ENCODE results near the gene DDX17. TPM values are rescaled to one million over a fixed set of nuclear protein-coding genes. Genes with fewer than 3 reads are reported as not detected.

DDX17 gene
- total RNA-seq, 2 donors from 2014 or later = 507 to 621 TPM

DNA sequence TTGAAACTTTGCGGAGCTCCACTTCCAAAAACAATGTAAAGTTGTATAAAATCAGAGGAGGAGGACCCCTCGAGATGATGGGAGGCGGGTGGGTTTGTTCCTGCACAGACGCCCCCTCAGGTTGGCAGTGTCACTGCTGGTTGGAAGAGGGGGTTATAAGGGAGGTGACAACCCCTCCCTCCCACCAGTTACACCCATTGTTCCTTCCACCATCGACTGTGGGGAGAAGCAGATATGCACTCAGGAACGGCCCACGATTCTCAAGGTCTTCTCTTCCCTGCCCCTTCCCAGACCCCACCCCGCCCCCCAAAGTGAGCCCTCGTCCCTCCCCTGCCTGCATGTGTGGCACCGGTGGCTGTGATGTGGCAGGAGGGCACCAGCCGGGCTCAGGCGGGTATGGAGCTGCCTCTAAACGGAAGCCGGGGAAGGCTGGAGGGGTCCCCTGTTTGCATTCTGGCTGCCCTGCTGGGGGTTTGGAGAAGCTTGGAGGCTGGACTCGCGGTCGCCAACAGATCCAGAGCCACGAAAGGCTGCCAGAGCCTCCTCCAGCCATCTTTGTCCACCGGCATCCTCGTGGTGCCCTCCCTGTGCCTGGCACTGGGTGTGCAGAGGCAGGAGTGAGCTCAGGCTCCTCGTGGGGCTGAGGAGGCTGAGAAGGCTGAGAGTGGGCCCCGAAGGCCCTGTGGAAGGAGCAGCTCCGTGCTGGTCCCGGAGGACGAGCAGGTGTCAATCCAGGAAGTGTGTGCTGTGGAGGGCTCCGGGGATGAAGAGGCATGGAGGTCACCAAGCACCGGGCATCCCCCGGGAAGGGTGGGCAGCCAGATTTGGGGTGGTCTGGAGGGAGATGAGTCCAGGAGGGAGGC is 37.4 kb downstream of the DDX17 start:
- H3K27ac Mint-ChIP-seq = no peak overlapping the region
- peaks cover under 1% of the 10 kb centered on the region for H3K4me1 Mint-ChIP-seq
- H3K27ac ChIP-seq (ENCODE audit: low read depth, low read length) = no peak overlapping the region
- no peaks in the 10 kb centered on the region for H3K27me3 ChIP-seq (ENCODE audit: control insufficient read depth, insufficient read depth, low read length, poor library complexity, severe bottlenecking)
- 73 to 78% methylated on average over 13 to 28 of the region's 28 CpGs for WGBS, 2 experiments (ENCODE audit: insufficient coverage in 1 of 2, insufficient read length in 1 of 2)
- H3K4me3 ChIP-seq (ENCODE audit: low read length) = peak overlapping the region; percentile 82
- no peaks in the 10 kb centered on the region for H3K36me3 Mint-ChIP-seq (ENCODE audit: low read depth)
- H3K9me3 ChIP-seq (ENCODE audit: control insufficient read depth, low read length) = no peaks in the 10 kb centered on the region
- TF ChIP-seq, protein P1, sequence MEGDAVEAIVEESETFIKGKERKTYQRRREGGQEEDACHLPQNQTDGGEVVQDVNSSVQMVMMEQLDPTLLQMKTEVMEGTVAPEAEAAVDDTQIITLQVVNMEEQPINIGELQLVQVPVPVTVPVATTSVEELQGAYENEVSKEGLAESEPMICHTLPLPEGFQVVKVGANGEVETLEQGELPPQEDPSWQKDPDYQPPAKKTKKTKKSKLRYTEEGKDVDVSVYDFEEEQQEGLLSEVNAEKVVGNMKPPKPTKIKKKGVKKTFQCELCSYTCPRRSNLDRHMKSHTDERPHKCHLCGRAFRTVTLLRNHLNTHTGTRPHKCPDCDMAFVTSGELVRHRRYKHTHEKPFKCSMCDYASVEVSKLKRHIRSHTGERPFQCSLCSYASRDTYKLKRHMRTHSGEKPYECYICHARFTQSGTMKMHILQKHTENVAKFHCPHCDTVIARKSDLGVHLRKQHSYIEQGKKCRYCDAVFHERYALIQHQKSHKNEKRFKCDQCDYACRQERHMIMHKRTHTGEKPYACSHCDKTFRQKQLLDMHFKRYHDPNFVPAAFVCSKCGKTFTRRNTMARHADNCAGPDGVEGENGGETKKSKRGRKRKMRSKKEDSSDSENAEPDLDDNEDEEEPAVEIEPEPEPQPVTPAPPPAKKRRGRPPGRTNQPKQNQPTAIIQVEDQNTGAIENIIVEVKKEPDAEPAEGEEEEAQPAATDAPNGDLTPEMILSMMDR (conservative IDR thresholded peaks at IDR 0.05) = peak; percentile 72
- H3K9ac ChIP-seq (ENCODE audit: extremely low read depth, low read length, poor library complexity, severe bottlenecking) = peak overlapping the region; percentile 83
- H3K27me3 Mint-ChIP-seq (ENCODE audit: insufficient read depth) = peaks cover 38% of the 10 kb centered on the region
- DNase-seq = no peak
- H3K4me3 Mint-ChIP-seq = peak overlapping the region; percentile 68
- no peaks in the 10 kb centered on the region for H3K4me1 ChIP-seq (ENCODE audit: control insufficient read depth, insufficient read depth, low read length)
- H3K36me3 ChIP-seq (ENCODE audit: control insufficient read depth, insufficient read depth, low read length) = no peaks in the 10 kb centered on the region
- no peaks in the 10 kb centered on the region for H3K9me3 Mint-ChIP-seq

DNA sequence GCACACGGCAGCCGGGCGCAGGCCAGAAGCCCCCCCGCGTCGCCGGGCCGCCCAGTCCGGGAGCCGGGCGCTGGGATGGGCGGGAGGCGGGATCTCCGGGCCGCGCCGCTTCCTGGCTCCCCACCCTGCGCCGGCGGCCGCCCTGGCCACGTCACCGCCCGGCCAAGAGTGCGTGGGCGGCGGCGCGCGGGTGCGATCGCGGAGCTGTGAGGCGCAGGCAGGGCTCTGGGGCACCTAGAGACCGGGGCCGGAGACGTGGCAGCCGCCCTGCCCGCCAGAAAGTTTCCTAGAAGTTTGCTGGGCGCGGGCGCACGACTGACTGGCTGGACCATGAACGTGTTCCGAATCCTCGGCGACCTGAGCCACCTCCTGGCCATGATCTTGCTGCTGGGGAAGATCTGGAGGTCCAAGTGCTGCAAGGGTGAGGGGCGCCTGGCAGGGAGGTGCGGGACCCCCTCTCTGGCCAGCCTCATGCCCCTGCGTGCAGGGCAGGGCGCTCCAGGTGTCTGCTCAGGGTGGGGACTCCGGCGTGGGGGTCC is 38.1 kb downstream of the DDX17 start, which contains the start of gene KDELR3:
Gene KDELR3, plus strand, starts transcription at position 193 of the 539 bp plus-strand sequence. Its CDS starts 138 bp downstream, at position 331.
- Mint-ChIP-seq H3K27me3 (ENCODE audit: insufficient read depth) (peaks cover 45% of the 10 kb centered on the region), H3K4me1 (peaks cover 7% of the 10 kb centered on the region), H3K4me3 (peak within 1 kb of the TSS; percentile 68), H3K27ac (no peak within 1 kb of the TSS), H3K9me3 (no peaks in the 10 kb centered on the region), H3K36me3 (ENCODE audit: low read depth) (no peaks in the 10 kb centered on the region)
- Histone ChIP-seq H3K9me3 (ENCODE audit: control insufficient read depth, low read length) (no peaks in the 10 kb centered on the region), H3K36me3 (ENCODE audit: control insufficient read depth, insufficient read depth, low read length) (no peaks in the 10 kb centered on the region), H3K27me3 (ENCODE audit: control insufficient read depth, insufficient read depth, low read length, poor library complexity, severe bottlenecking) (no peaks in the 10 kb centered on the region), H3K27ac (ENCODE audit: low read depth, low read length) (no peak within 1 kb of the TSS), H3K4me1 (ENCODE audit: control insufficient read depth, insufficient read depth, low read length) (no peaks in the 10 kb centered on the region), H3K9ac (ENCODE audit: extremely low read depth, low read length, poor library complexity, severe bottlenecking) (peak within 1 kb of the TSS; percentile 83), H3K4me3 (ENCODE audit: low read length) (peak within 1 kb of the TSS; percentile 82)
- 1 to 3% methylated on average over 28 to 53 of the region's 53 CpGs for WGBS, 2 experiments (ENCODE audit: insufficient coverage in 1 of 2, insufficient read length in 1 of 2)
- TF ChIP-seq, protein P1 (conservative IDR thresholded peaks at IDR 0.05) = no peak
- peak; percentile 74 for DNase-seq

DNA sequence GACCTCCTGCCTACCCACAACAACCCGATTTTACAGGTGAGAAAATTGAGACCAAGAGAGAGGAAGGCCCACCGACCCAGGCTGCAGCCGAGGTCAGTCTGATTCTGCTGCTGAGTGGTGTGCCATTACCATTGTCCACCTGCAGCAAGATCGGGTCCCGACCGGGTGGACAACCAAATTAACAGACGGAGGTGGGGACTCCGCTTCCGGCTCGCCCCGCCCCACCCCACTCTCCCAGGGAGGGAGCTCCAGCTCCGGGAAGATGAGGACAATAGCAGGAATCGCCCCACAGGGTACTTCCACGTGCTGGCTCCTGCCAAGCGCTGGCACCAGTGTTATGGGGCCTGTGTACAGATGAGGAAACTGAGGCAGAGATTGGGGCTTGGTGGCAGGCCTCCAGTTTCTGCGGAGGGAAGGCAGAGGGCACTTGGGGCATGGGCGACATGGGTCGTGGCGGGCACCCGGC is 38.6 kb downstream of the DDX17 start:
- Mint-ChIP-seq H3K4me3 (peak overlapping the region; percentile 68), H3K36me3 (ENCODE audit: low read depth) (no peaks in the 10 kb centered on the region), H3K4me1 (peaks cover 8% of the 10 kb centered on the region), H3K27me3 (ENCODE audit: insufficient read depth) (peaks cover 48% of the 10 kb centered on the region), H3K27ac (no peak overlapping the region), H3K9me3 (no peaks in the 10 kb centered on the region)
- 29 to 42% methylated on average over 15 to 20 of the region's 20 CpGs for WGBS, 2 experiments (ENCODE audit: insufficient coverage in 1 of 2, insufficient read length in 1 of 2)
- Histone ChIP-seq H3K36me3 (ENCODE audit: control insufficient read depth, insufficient read depth, low read length) (no peaks in the 10 kb centered on the region), H3K27me3 (ENCODE audit: control insufficient read depth, insufficient read depth, low read length, poor library complexity, severe bottlenecking) (peaks cover 2% of the 10 kb centered on the region), H3K4me3 (ENCODE audit: low read length) (peak overlapping the region; percentile 82), H3K9ac (ENCODE audit: extremely low read depth, low read length, poor library complexity, severe bottlenecking) (peak overlapping the region; percentile 83), H3K27ac (ENCODE audit: low read depth, low read length) (no peak overlapping the region), H3K9me3 (ENCODE audit: control insufficient read depth, low read length) (no peaks in the 10 kb centered on the region), H3K4me1 (ENCODE audit: control insufficient read depth, insufficient read depth, low read length) (no peaks in the 10 kb centered on the region)
- TF ChIP-seq, protein P1 (conservative IDR thresholded peaks at IDR 0.05) = no peak
- DNase-seq = no peak

Measured in endodermal cell (in vitro differentiated cells).